Activated T-cell treated with anti-CD3 and anti-CD28 coated beads, Interleukin-2, amount 50 U/mL, for 24 hours (primary cell): ENCODE measurements around the gene PRPF19.

Experiments used
- DNase-seq: peaks from one replicate; pipeline ENCODE4 v3.0.0-alpha.2; 2020
- H3K27ac Mint-ChIP-seq: 2 replicates; pipeline ENCODE4 v1.8.0; 2020; ENCODE audit warnings: mild to moderate bottlenecking, mixed read lengths
- H3K27me3 Mint-ChIP-seq: 2 replicates; pipeline ENCODE4 v1.8.0; 2020; ENCODE audit warnings: mixed read lengths
- H3K36me3 Mint-ChIP-seq: 2 replicates; pipeline ENCODE4 v1.8.0; 2020; ENCODE audit warnings: low read depth, mixed read lengths
- H3K4me1 Mint-ChIP-seq: 2 replicates; pipeline ENCODE4 v1.8.0; 2020; ENCODE audit warnings: low read depth, mixed read lengths
- H3K4me3 Mint-ChIP-seq: 2 replicates; pipeline ENCODE4 v1.8.0; 2020; ENCODE audit warnings: mild to moderate bottlenecking, moderate library complexity, mixed read lengths
- H3K9me3 Mint-ChIP-seq: 2 replicates; pipeline ENCODE4 v1.8.0; 2020; ENCODE audit warnings: mixed read lengths

PRPF19 gene

DNA sequence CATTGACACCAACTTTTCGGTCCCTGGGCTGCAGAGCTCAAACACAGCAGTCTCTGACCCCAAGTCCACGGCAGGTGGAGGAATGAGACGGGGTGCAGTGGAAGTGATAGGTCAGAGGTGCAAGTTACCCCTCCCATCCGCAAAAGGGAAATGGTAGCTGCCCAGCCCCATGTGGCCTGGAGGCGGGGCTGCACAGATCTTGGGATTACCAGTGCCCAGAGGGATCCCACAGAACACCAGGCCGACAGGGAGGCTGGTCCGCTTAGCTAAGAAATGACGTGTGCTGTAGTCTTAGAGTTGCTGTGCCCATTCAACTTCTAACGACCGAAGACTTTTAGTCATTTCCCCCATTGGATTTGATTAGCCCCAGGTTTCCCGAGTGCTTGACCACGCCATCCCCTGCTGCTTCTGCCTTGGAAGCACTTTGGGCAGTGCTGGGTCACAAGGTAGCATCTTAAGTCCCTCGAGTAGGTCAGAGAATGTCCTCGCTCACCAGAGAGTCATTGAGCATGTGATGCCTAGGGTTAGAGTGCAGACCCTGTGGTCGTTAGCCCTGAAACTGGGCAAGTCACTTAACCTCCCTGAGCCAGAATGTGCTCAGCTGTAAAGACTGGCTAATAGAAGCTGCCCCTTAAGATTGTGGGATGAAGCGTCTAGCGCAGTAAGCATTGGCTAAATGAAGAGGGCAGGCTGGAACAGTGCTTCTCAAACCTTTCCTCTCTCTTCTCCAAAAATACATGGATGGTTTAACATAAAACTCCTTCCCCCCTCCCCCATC, 54.9 kb downstream of the PRPF19 start:
- peaks cover 68% of the 10 kb centered on the region for H3K36me3 Mint-ChIP-seq
- no peak overlapping the region for H3K27ac Mint-ChIP-seq
- no peaks in the 10 kb centered on the region for H3K27me3 Mint-ChIP-seq
- no peaks in the 10 kb centered on the region for H3K9me3 Mint-ChIP-seq
- no peak for DNase-seq
- H3K4me1 Mint-ChIP-seq: peaks cover 3% of the 10 kb centered on the region
- no peak overlapping the region for H3K4me3 Mint-ChIP-seq

DNA sequence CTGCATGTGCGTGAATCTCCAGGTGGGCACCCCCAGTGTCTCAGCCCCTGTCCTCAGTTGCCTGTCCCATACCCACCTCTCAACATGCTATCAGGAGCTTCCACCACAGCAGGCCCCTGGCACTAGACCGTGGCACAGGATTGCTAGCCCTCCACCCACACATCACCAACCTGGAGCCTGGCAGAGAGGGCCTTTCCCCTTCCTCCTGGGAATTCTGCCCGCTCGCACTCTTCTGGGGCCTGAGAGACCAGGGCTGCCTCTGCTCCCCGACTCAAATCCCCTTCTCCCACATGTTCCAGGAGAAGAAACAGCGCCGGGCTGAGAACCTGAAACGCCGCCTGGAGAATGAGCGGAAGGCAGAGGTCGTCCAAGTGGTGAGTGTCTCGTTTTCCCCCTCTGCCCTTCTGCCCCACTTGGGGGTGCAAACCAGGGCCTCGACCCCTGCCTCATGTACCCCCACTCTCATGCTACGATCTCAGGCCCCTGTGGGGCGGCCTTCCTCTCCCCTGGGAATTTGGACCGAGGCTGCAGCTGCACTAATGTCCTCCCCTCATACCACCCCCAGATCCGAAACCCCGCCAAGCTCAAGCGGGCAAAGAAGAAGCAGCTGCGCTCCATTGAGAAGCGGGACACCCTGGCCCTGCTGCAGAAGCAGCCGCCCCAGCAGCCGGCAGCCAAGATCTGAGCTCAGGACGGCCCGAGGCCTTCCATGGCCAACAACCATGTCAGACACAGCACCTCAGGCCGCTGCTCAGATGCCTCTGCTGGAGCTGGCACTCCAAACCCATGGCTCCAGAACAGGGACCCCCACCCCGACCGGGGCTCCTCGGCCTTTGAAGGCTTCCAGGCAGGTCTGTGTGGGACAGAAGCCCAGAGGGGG, 56.5 kb downstream of the PRPF19 start:
- DNase-seq: no peak
- no peaks in the 10 kb centered on the region for H3K27me3 Mint-ChIP-seq
- H3K4me3 Mint-ChIP-seq: no peak overlapping the region
- H3K36me3 Mint-ChIP-seq: peaks cover 82% of the 10 kb centered on the region
- H3K4me1 Mint-ChIP-seq: peaks cover 14% of the 10 kb centered on the region
- no peak overlapping the region for H3K27ac Mint-ChIP-seq
- no peaks in the 10 kb centered on the region for H3K9me3 Mint-ChIP-seq

DNA sequence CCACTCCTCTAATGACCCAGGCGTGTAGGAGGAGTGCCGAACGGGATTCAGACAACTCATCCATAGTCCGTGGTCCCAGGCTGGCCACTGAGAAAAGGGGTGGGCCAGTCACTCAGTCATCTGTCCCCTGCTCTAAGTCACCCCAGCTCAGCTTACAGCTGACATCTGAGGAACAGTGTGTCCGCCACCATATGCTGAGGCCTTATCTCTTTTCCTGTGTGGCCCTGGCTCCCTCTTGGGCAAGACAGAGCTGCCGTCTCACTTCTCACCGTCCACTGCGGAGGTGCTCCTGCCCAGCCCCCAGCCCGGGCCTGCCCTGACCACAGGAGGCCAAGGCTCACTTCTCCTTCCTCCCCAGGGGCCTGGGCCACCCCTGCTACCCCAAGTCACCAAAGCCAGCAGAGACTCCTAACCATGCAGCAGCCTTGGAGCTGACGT, 57.7 kb downstream of the PRPF19 start:
- H3K9me3 Mint-ChIP-seq: no peaks in the 10 kb centered on the region
- no peaks in the 10 kb centered on the region for H3K27me3 Mint-ChIP-seq
- H3K36me3 Mint-ChIP-seq: peaks cover 92% of the 10 kb centered on the region
- peak overlapping the region; percentile 38 for H3K27ac Mint-ChIP-seq
- peaks cover 26% of the 10 kb centered on the region for H3K4me1 Mint-ChIP-seq
- no peak for DNase-seq
- H3K4me3 Mint-ChIP-seq: no peak overlapping the region

DNA sequence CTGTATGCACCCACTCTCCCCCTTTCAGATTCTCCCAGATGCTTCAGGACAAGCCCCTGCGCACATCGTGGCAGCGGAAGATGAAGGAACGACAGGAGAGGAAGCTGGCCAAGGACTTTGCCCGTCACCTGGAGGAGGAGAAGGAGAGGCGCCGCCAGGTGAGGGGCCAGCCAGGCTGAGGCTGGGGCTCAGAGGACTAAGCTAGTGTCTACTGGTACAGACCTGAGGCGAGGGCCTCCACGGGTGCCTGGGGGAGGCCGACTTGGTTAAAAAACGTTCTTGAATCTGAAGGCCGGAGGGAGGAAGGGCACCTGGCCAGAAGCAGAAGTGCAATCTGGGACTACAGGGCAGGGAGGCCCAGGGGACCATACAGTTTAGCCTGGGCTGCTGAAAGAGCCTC, 58.5 kb downstream of the PRPF19 start:
- H3K4me3 Mint-ChIP-seq: no peak overlapping the region
- H3K27ac Mint-ChIP-seq: no peak overlapping the region
- DNase-seq: no peak
- H3K9me3 Mint-ChIP-seq: no peaks in the 10 kb centered on the region
- peaks cover 31% of the 10 kb centered on the region for H3K4me1 Mint-ChIP-seq
- no peaks in the 10 kb centered on the region for H3K27me3 Mint-ChIP-seq
- H3K36me3 Mint-ChIP-seq: peaks cover 92% of the 10 kb centered on the region

DNA sequence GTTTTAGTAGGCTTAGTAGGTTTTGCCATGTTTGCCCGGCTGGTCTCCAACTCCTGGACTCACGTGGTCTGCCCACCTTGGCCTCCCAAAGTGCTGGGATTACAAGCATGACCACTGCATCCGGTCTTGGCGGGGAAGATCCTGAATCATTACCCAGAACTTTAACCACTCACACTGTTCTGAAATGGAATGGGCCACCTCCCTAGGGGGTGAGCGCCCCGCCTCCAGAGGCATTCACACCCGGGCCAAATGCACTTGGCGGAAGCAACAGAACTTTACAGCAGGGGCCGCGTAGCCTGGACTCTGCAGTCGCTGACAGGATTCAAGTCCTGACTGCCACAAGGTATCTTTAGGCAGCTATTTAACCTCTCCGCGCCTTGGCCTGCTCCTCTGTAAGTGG, 59.1 kb downstream of the PRPF19 start:
- H3K9me3 Mint-ChIP-seq: no peaks in the 10 kb centered on the region
- peaks cover 31% of the 10 kb centered on the region for H3K4me1 Mint-ChIP-seq
- no peak overlapping the region for H3K27ac Mint-ChIP-seq
- no peak overlapping the region for H3K4me3 Mint-ChIP-seq
- H3K36me3 Mint-ChIP-seq: peaks cover 98% of the 10 kb centered on the region
- DNase-seq: no peak
- no peaks in the 10 kb centered on the region for H3K27me3 Mint-ChIP-seq

DNA sequence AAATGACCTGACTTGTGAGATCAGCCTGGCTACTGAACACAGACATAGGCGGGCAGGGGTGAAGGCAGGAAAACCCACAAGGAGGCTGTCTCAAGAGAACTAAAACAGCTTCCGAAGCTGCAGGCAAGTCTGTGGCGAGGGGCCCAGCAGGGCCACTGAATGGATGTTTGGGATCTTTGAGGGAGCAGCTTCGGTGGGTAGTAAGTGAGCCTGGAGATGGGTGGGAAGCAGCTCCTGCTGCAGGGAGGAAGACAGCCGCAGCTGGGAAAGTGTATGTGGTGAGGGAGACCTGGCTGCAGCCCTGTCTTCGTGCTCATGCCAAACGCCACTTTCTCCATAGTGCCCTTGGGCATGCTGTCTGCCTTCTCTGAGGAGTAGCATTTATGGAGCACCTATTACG, 61.0 kb downstream of the PRPF19 start:
- Mint-ChIP-seq H3K36me3 (peaks cover 85% of the 10 kb centered on the region), H3K4me1 (peaks cover 41% of the 10 kb centered on the region), H3K27ac (peak overlapping the region; percentile 97), H3K4me3 (peak overlapping the region; percentile 95), H3K27me3 (no peaks in the 10 kb centered on the region), H3K9me3 (no peaks in the 10 kb centered on the region)
- DNase-seq: no peak

DNA sequence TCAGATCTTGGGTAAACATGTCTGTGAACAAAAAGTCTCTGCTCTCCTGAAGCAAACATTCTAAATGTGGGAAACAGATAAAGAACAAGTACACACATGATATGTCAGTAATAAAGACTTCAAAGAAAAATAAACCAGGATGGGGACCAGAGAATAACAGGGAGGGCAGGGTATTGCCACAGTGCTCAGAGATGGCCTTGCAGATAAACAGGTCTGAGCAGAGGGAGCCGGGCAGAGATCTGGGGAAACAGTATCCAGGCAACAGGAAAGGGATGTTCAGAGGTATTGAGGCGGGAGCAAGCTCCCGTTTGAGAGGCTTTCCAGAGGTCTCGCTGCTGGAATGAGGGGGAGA, 61.5 kb downstream of the PRPF19 start:
- peak overlapping the region; percentile 97 for H3K27ac Mint-ChIP-seq
- peaks cover 80% of the 10 kb centered on the region for H3K36me3 Mint-ChIP-seq
- no peak for DNase-seq
- no peaks in the 10 kb centered on the region for H3K27me3 Mint-ChIP-seq
- H3K9me3 Mint-ChIP-seq: no peaks in the 10 kb centered on the region
- peak overlapping the region; percentile 95 for H3K4me3 Mint-ChIP-seq
- peaks cover 41% of the 10 kb centered on the region for H3K4me1 Mint-ChIP-seq

DNA sequence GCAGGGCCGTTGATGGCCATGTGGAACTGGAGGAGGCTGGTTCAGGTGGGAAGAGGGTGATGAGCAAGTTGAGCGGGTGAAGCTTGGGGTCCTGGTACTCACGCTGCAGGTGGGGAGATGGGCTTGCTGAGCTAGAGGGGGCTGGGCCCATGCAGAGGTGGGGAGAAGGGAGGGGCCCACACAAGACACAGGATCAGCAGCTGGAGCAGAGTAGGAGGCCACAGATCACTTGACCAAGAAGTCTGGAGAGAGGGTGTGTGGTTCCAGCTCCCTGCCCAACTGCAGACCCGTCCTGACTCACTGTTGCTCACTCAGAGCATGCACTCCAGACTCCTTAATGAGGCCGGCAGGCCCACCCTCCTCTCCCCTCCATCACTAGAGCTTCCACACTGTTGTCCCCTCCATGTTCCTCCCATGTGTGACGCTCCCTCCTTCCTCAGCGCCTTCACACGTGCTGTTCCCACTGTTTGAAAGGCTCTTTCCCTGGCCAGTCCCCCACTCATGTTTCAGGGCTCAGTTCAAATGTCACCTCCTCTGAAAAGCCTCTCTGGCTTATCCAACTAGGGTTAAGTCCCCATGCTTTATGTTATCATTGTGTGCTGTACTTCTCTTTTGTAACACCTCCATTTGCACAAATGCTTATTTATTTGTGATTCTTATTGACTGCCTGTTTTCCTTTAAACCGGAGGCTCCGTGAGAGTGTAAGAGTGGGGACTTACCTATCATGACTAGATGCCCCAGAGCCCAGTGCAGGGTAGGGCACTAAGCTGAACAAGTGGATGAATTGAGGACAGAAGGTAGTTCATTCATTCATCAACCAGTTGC, 62.1 kb downstream of the PRPF19 start:
- peaks cover 74% of the 10 kb centered on the region for H3K36me3 Mint-ChIP-seq
- H3K4me1 Mint-ChIP-seq: peaks cover 41% of the 10 kb centered on the region

DNA sequence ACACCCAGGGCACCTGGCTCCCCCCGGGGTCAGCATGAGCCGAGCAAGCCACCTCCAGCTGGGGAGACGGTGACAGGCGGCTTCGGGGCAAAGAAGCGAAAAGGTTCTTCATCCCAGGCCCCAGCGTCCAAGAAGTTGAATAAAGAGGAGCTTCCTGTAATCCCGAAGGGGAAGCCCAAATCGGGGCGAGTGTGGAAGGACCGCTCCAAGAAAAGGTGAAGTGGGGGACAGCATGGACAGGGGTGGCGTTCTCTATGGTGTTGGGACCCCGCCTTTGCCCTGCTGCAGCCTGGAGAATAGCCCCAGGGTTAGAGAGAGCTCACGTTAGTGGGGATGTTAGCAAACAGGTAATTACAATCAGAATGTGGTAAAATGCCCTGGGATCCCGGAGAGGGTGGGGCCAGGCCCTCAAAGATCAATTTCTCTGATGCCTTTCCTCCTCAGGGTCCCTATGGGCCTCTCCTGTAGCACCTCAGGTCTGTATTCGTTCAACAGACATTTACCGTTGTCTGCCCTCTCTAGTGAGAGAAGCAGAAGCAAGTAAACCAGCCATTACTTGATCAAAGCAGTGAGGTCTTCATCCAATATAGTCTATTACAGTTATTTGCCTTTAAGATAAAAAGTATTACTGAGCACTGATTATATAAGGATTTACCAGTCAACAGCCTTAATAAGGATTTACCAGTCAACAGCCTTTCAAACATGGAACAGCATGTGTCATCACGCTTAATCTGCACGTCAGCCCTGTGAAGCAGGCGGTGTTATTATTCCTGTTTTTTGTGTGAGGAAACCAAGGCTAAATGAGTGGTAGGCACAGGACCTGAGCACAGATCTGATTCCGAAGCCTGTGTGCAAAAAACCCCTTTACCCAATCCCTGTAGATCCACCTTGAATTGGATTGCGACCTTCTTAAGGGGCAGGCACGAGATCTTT, 63.5 kb downstream of the PRPF19 start:
- Mint-ChIP-seq H3K27me3 (no peaks in the 10 kb centered on the region), H3K36me3 (peaks cover 60% of the 10 kb centered on the region), H3K4me1 (peaks cover 41% of the 10 kb centered on the region), H3K27ac (peak overlapping the region; percentile 97), H3K4me3 (peak overlapping the region; percentile 95), H3K9me3 (no peaks in the 10 kb centered on the region)
- no peak for DNase-seq

More for the DNA sequence above, 62.1 kb downstream of the PRPF19 start:
- Mint-ChIP-seq H3K27me3 (no peaks in the 10 kb centered on the region), H3K4me3 (peak overlapping the region; percentile 95), H3K9me3 (no peaks in the 10 kb centered on the region), H3K27ac (peak overlapping the region; percentile 97)
- no peak for DNase-seq

DNA sequence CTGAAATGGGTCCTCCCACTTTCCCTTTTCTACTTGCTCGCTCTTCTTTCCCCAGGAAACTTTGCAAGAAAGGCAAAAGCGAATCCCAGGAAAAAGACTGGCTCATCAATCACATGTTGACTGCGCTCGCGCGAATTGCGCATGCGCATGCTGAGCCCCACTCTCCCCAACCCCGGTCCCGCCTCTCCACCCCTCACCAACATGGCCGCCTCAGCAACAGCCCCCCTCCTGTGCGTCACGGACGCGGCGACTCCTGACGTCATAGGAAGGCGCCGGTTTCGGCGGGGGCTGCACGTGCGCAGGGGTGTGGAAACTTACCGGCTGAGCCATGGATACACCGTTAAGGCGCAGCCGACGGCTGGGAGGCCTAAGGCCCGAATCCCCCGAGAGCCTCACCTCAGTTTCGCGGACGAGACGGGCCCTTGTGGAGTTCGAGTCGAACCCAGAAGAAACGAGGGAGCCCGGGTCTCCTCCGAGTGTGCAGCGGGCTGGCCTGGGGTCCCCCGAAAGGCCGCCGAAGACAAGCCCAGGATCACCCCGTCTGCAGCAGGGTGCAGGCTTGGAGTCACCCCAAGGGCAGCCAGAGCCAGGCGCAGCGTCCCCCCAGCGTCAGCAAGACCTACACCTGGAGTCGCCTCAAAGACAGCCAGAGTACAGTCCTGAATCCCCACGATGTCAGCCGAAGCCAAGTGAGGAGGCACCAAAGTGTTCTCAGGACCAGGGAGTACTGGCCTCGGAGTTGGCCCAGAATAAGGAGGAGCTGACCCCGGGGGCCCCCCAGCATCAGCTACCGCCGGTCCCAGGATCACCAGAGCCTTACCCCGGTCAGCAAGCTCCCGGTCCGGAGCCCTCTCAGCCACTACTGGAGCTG, 64.4 kb downstream of the PRPF19 start, which contains the start of gene CCDC86:
Gene CCDC86, plus strand, starts transcription at position 317 of the 871 bp plus-strand sequence. Its CDS starts 12 bp downstream, at position 329.
- DNase-seq: peak; percentile 100
- Mint-ChIP-seq H3K36me3 (peaks cover 51% of the 10 kb centered on the region), H3K27me3 (no peaks in the 10 kb centered on the region), H3K27ac (peak within 1 kb of the TSS; percentile 97), H3K4me1 (peaks cover 43% of the 10 kb centered on the region), H3K9me3 (no peaks in the 10 kb centered on the region), H3K4me3 (peak within 1 kb of the TSS; percentile 95)
